GM10248 (cell line): ENCODE data around the gene NACC2.

Experiments used
- CTCF ChIA-PET: fragments of 300-600 bp; sonication (Branson Sonifier 250); formaldehyde crosslinking; extraction: SDS; loops from one replicate; lab custom pipeline; 2021; ENCODE audit warnings: antibody characterized with exemption; lab: Yijun Ruan, JAX
- POLR2A ChIA-PET: fragments of 350-650 bp; sonication (Branson Sonifier 250); formaldehyde crosslinking; extraction: SDS; loops from one replicate; lab custom pipeline; 2020; ENCODE audit warnings: antibody characterized with exemption; lab: Yijun Ruan, JAX
- DNase-seq: peaks from one replicate; pipeline ENCODE4 v3.0.0; 2012; ENCODE audit errors: extremely low spot score
- TF ChIP-seq, protein P1 (sequence below): IDR thresholded peaks from 2 replicates; pipeline ENCODE4 v1.5.1; 2012; ENCODE audit warnings: mild to moderate bottlenecking, low read depth; ENCODE audit errors: extremely low read depth, missing control alignments, control extremely low read depth

The NACC2 gene

DNA sequence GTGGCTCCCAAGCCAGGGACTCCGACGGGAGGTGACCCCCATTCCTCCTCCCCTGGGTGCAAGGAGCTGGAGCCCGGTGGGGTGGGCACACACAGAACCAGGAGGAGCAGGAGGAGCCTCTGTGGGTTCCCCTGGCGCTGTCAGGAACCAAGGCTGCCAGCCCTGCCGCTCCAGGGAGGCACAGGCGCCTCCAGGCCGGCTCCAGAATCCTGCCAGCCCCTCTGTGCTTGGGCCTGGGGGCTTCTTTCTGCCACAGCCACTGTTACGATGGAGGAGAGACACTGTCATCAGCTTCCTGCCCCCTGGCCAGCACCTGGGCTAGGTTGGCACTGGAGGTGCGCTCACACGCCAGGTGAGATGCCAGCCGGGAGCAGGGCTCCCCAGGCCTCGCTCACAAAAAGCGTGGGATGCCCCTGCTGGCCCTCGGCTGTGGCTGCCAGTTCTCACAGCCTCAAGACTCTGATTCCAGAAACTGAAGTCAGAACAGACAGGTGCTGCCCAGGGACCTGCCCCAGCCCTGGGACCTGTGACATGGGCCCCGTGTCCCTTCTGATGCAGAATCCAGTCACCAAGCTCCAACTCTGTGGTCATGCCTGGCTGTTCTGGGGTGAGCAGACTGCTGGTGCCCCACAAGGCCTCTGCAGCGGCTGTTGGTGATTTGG, 96.5 kb downstream of the NACC2 start:
- POLR2A ChIA-PET, result no interaction called here
- CTCF ChIA-PET, result no interaction called here
- TF ChIP-seq, protein P1, sequence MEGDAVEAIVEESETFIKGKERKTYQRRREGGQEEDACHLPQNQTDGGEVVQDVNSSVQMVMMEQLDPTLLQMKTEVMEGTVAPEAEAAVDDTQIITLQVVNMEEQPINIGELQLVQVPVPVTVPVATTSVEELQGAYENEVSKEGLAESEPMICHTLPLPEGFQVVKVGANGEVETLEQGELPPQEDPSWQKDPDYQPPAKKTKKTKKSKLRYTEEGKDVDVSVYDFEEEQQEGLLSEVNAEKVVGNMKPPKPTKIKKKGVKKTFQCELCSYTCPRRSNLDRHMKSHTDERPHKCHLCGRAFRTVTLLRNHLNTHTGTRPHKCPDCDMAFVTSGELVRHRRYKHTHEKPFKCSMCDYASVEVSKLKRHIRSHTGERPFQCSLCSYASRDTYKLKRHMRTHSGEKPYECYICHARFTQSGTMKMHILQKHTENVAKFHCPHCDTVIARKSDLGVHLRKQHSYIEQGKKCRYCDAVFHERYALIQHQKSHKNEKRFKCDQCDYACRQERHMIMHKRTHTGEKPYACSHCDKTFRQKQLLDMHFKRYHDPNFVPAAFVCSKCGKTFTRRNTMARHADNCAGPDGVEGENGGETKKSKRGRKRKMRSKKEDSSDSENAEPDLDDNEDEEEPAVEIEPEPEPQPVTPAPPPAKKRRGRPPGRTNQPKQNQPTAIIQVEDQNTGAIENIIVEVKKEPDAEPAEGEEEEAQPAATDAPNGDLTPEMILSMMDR, result no peak
- DNase-seq, result no peak

DNA sequence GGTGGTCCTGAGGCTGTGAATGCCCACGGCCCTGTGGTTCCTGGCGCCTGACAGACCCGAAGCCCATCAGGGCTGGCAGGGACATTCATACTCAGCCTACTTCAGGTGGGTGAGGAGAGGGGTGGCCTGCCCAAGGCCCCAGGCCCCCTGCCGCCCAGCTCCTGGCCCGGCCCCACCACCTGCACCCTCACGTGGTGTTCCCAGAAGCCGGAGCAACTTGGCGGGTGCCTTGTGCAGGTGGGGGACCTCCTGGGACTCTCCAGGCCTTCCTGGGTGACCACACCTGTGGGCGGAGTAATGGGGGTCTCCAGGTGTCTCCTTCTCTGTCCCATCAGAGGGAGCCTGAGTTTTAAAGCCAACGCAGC, 97.1 kb downstream of the NACC2 start:
- POLR2A ChIA-PET, result no interaction called here
- no peak for DNase-seq
- TF ChIP-seq, protein P1, result no peak
- CTCF ChIA-PET, result no interaction called here

DNA sequence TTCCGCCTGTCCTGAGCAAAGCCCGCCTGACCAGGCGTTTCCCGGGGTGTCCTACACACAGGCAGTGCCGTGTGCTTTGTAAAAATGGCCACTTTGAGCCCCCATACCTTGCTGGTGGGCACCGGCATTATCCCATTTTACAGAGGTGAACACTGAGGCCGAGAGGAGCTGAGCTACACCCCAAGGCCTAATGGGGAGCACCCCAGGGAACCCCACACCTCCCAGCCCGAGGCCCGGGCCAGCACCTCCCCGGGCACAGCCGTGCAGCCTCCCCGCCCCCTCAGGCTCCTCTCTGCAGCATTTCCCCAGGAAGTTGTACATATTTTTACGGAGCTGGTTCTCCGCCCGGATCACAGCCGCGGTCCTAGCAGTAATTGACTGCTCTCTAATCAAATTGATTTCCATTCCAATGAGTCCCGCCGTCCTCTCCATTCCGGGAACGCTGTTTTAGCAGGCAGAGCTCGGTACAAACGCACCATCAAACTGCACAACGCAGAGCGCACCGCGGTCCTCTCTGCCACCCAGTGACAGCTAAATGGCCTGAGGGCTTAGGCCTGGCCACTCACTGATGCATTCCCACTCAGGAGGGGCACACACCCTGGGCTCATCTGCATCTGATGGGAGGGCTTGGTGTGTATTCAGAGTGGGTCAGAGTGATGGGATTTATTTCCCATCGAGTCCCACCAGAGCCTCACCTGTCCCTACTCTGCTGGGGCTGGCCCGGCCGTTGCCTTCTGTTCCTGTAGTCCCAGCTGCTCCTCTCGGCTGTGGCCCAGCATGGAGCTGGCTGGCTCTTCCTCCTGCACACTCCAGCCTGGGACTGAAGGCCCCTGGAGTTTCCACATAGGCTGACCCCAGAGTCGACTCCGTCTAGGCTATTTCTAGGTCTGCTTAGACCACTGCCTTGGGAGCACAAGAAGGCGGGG, 97.7 kb downstream of the NACC2 start:
- DNase-seq, result no peak
- ChIA-PET CTCF (interaction anchor here (2.4 kb wide), 1 partner anchor 30 kb away, joined by 6 read pairs; no protein-coding TSS in a partner anchor), POLR2A (no interaction called here)
- TF ChIP-seq, protein P1, result no peak

DNA sequence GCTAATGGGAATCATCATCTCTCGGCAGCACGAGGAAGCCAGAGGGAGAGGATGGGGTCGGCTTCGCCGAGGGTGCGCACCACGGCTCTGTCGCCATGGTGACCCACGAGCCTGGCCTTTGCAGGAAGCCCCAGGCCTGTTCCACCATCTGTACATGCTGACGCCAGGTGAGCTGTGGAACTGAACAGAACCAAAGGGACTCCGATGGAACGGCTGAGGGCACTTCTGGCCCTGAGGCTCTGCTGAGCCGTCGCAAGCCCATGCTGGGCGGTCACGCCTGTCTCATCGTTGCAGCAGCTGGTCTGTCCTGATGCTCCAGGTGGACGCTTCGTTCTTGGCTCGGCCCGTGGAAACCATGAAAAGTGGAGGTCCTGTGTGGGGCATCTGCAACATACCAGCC, 99.3 kb downstream of the NACC2 start:
- ChIA-PET POLR2A (no interaction called here), CTCF (interaction anchor here (1.0 to 2.4 kb wide), 2 partner anchors 22 to 28 kb away, joined by 3 to 6 read pairs; no protein-coding TSS in a partner anchor)
- no peak for DNase-seq
- TF ChIP-seq, protein P1, result no peak

DNA sequence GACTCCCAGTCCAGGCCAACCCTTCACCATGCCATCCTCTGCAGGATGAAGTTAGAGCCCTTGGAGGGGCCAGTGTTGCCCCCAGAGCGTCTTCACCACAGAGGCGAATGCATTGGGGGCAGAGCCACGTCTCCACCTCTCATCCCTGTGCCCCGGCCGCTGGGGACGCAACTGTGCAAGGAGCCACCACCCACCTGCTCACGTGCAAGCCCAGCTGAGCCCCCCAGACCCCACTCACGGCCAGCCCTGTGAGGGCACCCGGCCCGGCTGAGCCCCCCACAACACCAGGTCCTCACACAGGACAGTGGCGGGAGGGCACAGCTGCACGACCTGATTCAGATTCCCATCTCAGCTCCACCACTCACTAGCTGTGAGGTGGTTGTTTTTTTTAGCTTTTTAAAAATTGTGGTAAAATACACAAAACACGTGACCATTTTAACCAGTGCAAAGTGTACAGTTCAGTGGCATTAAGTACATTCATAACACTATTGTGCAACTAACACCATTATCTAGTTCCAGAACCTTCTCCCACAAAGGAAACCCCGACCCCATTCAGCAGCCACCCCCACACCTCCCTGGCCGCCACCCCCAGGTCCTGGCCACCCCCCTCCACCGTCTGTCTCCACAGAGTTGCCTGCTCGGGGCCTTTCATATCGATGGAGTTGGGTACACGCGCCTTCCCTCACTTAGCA, 100.4 kb downstream of the NACC2 start:
- TF ChIP-seq, protein P1, result no peak
- ChIA-PET CTCF (interaction anchor here (0.6 to 1.1 kb wide), 2 partner anchors 27 to 128 kb away, joined by 3 read pairs; no protein-coding TSS in a partner anchor), POLR2A (no interaction called here)
- DNase-seq, result no peak
